Vagina (tissue), 2 donors: Measurements from ENCODE around the gene RIPOR3.

ENCODE experiments used
- POLR2A ChIP-seq, 2 donors: fragments of 450-650 bp; IDR thresholded peaks; one replicate each; pipeline ENCODE4 v1.6.1; 2017; ENCODE audit warnings: antibody characterized with exemption in 2 of 2, mild to moderate bottlenecking in 2 of 2, moderate library complexity in 2 of 2
- TF ChIP-seq, protein P1 (sequence below), 3 experiments: fragments of 450-650 bp in 2 of 3; fragments of 200-600 bp in 1 of 3; sonication (generic) in 1 of 3; IDR thresholded peaks; one replicate each; pipeline ENCODE4 v1.5.1; 2017 to 2019; ENCODE audit warnings: antibody characterized with exemption in 3 of 3, mild to moderate bottlenecking in 2 of 3, moderate library complexity in 2 of 3

DNA sequence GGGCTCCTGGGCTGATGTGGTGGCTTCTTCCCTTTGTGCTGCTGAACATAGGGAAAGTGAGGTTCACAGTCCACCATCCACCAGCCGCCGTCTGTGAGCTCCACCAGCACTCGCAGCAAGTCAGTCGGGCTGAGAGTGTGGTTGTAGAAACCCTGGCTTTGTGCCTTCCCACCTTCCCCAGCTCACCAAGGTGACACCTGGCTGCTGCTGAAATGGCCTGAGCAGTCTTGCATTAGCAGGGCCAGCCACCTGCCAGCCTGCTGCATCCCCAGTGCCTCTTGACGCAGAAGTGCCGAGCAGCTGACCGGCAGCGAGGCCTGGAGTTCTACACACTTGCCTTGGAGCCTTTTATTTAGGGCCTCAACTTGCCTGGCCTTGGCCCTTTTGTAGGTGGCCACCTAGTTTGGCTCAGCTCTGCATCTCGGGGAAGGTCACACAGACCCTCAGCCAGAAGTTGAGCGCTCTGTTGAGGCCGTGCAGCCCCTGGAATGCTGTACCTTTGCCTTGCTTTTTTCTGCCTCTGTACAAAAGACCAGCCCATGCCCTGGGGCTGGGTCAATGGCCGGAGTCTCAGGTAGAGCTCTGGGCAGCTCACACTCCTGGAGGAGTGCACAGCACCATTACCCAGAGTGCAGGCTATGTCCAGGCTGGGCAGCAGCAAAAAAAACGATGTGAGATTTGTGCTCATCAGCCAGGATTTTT is 104.7 kb downstream of the RIPOR3 start:
- TF ChIP-seq, protein P1, sequence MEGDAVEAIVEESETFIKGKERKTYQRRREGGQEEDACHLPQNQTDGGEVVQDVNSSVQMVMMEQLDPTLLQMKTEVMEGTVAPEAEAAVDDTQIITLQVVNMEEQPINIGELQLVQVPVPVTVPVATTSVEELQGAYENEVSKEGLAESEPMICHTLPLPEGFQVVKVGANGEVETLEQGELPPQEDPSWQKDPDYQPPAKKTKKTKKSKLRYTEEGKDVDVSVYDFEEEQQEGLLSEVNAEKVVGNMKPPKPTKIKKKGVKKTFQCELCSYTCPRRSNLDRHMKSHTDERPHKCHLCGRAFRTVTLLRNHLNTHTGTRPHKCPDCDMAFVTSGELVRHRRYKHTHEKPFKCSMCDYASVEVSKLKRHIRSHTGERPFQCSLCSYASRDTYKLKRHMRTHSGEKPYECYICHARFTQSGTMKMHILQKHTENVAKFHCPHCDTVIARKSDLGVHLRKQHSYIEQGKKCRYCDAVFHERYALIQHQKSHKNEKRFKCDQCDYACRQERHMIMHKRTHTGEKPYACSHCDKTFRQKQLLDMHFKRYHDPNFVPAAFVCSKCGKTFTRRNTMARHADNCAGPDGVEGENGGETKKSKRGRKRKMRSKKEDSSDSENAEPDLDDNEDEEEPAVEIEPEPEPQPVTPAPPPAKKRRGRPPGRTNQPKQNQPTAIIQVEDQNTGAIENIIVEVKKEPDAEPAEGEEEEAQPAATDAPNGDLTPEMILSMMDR (IDR thresholded peaks at IDR 0.05) = no peak
- no peak for TF ChIP-seq POLR2A (IDR thresholded peaks at IDR 0.05)
